OCI-LY7 (cell line): ENCODE measurements around the gene CSNK1D. TPM values are rescaled to one million over a fixed set of nuclear protein-coding genes. Genes with fewer than 3 reads are reported as not detected.
"Not testable (repeated sequence)": the region's sequence is repeated elsewhere in the genome, so short reads cannot be mapped to it uniquely, and the experiment has no call there.

Experiments used
- BruUV-seq: library from RNA; stranded (reverse); fragments of 400-500 nt; replicated peaks from 2 replicates; lab custom pipeline; 2021; lab: Mats Ljungman, UMichigan
- CTCF ChIA-PET: fragments of 300-600 bp; sonication (Branson Sonifier 250); formaldehyde crosslinking; loops from one replicate; lab custom pipeline; 2022; ENCODE audit warnings: antibody characterized with exemption; ENCODE audit not compliant: unreplicated experiment; lab: Charles Lee
- POLR2A ChIA-PET: fragments of 300-600 bp; sonication (Branson Sonifier 250); formaldehyde crosslinking; loops from one replicate; lab custom pipeline; 2022; ENCODE audit warnings: antibody characterized with exemption; lab: Charles Lee
- DNase-seq: peaks from one replicate; pipeline ENCODE4 v3.0.0-alpha.2; 2015; ENCODE audit warnings: low spot score
- H2AFZ ChIP-seq: fragments of 200-600 bp; sonication (generic), shearing (Covaris generic); 2 replicates; pipeline ENCODE4 v1.6.1; 2014; ENCODE audit warnings: mild to moderate bottlenecking, antibody characterized with exemption, low read length, moderate library complexity
- H3K27ac ChIP-seq: fragments of 200-600 bp; sonication (generic); 2 replicates; pipeline ENCODE4 v1.5.1; 2014; ENCODE audit warnings: mixed run types, low read depth, mild to moderate bottlenecking, moderate library complexity, low read length, inconsistent platforms; ENCODE audit not compliant: poor library complexity, severe bottlenecking
- H3K36me3 ChIP-seq: fragments of 200-600 bp; sonication (generic); 2 replicates; pipeline ENCODE4 v1.6.1; 2014; ENCODE audit warnings: mild to moderate bottlenecking, antibody characterized with exemption, low read length, moderate library complexity, mixed read lengths; ENCODE audit not compliant: insufficient read depth
- H3K4me1 ChIP-seq: fragments of 200-600 bp; sonication (generic); 2 replicates; pipeline ENCODE4 v1.5.1; 2014; ENCODE audit warnings: mild to moderate bottlenecking, low read length; ENCODE audit not compliant: insufficient read depth, poor library complexity, severe bottlenecking
- H3K4me2 ChIP-seq: fragments of 200-600 bp; sonication (generic); 2 replicates; pipeline ENCODE4 v1.6.1; 2014; ENCODE audit warnings: mild to moderate bottlenecking, low read length
- H3K4me3 ChIP-seq: fragments of 200-600 bp; sonication (generic); 2 replicates; pipeline ENCODE4 v1.5.1; 2014; ENCODE audit warnings: mild to moderate bottlenecking, low read depth, low read length; ENCODE audit not compliant: poor library complexity, severe bottlenecking
- H3K79me2 ChIP-seq: fragments of 200-600 bp; sonication (generic); 2 replicates; pipeline ENCODE4 v1.6.1; 2016; ENCODE audit warnings: low read depth, mild to moderate bottlenecking, low read length, moderate library complexity, mixed read lengths; ENCODE audit not compliant: insufficient read depth
- H3K9me2 ChIP-seq: fragments of 200-600 bp; sonication (generic); 2 replicates; pipeline ENCODE4 v1.6.1; 2016; ENCODE audit warnings: mild to moderate bottlenecking, low read length, mixed read lengths; ENCODE audit not compliant: insufficient read depth
- H3K9me3 ChIP-seq: fragments of 200-600 bp; sonication (generic); 2 replicates; pipeline ENCODE4 v1.6.1; 2014; ENCODE audit warnings: mild to moderate bottlenecking, mixed run types, low read length, mixed read lengths
- H4K20me1 ChIP-seq: fragments of 200-600 bp; sonication (generic); 2 replicates; pipeline ENCODE4 v1.6.1; 2014; ENCODE audit warnings: mild to moderate bottlenecking, antibody characterized with exemption, low read length, moderate library complexity, mixed read lengths; ENCODE audit not compliant: insufficient read depth
- CTCF ChIP-seq: fragments of 200-600 bp; sonication (generic); conservative IDR thresholded peaks from 2 replicates; pipeline ENCODE4 v1.5.1; 2014; ENCODE audit warnings: mild to moderate bottlenecking, antibody characterized with exemption, low read length, moderate library complexity, mixed read lengths
- EZH2phosphoT487 ChIP-seq: fragments of 200-600 bp; sonication (generic); IDR thresholded peaks from 2 replicates; pipeline ENCODE4 v1.6.1; 2018; ENCODE audit warnings: low read depth, borderline replicate concordance, mild to moderate bottlenecking, mixed run types, antibody characterized with exemption, low read length, moderate library complexity, mixed read lengths
- intact Hi-C: fragments of 100-400 bp; cut with micrococcal nuclease; formaldehyde crosslinking; loops from one replicate; pipeline ENCODE4 v1.10.0; 2022; ENCODE audit not compliant: unreplicated experiment
- total RNA-seq, 2 experiments: library from RNA; depleted of rRNA in 1 of 2; stranded (reverse); fragments of >200 nt in 1 of 2; shearing (Covaris generic) in 1 of 2; gene quantifications; 2 replicates each; pipeline ENCODE4 v1.2.3, GENCODE V29; 2014 to 2022

Gene CSNK1D
- total RNA-seq, 2 experiments from 2014 or later = 53.0 to 181 TPM

GRCh38 chr17:82263641-82264040 lies 9.9 kb downstream of the CSNK1D start:
- H3K4me2 ChIP-seq = no peak overlapping the region
- H3K79me2 ChIP-seq = peaks cover 25% of the 10 kb centered on the region
- no peaks in the 10 kb centered on the region for H3K9me2 ChIP-seq
- H3K9me3 ChIP-seq = peaks cover 11% of the 10 kb centered on the region
- ChIA-PET POLR2A (interaction anchor here (0.5 kb wide), 1 partner anchor 272 kb away, joined by 5 read pairs; no protein-coding TSS in a partner anchor), CTCF (no interaction called here)
- H3K4me3 ChIP-seq = no peak overlapping the region
- peaks cover 99% of the 10 kb centered on the region for H3K36me3 ChIP-seq
- DNase-seq = no peak
- no TSS peak for BruUV-seq
- no peaks in the 10 kb centered on the region for H3K4me1 ChIP-seq
- H4K20me1 ChIP-seq = peaks cover 8% of the 10 kb centered on the region
- H2AFZ ChIP-seq = no peak overlapping the region
- TF ChIP-seq EZH2phosphoT487 (no peak), CTCF (no peak)
- intact Hi-C loops = no loop called here
- H3K27ac ChIP-seq = no peak overlapping the region

- Histone ChIP-seq H3K9me2 (no peaks in the 10 kb centered on the region), H4K20me1 (no peaks in the 10 kb centered on the region), H3K4me2 (no peak overlapping the region), H3K27ac (no peak overlapping the region), H2AFZ (no peak overlapping the region), H3K4me3 (no peak overlapping the region), H3K36me3 (peaks cover 97% of the 10 kb centered on the region), H3K4me1 (no peaks in the 10 kb centered on the region), H3K79me2 (peaks cover 12% of the 10 kb centered on the region), H3K9me3 (peaks cover 11% of the 10 kb centered on the region)
- ChIA-PET CTCF (no interaction called here), POLR2A (interaction anchor here (0.7 kb wide), 1 partner anchor 108 kb away, joined by 3 read pairs; no protein-coding TSS in a partner anchor)
- no peak for DNase-seq
- BruUV-seq = no TSS peak
- intact Hi-C loops = no loop called here
- TF ChIP-seq CTCF (no peak), EZH2phosphoT487 (no peak)
Measured at GRCh38 chr17:82262344-82262743, 11.2 kb downstream of the CSNK1D start.

DNA sequence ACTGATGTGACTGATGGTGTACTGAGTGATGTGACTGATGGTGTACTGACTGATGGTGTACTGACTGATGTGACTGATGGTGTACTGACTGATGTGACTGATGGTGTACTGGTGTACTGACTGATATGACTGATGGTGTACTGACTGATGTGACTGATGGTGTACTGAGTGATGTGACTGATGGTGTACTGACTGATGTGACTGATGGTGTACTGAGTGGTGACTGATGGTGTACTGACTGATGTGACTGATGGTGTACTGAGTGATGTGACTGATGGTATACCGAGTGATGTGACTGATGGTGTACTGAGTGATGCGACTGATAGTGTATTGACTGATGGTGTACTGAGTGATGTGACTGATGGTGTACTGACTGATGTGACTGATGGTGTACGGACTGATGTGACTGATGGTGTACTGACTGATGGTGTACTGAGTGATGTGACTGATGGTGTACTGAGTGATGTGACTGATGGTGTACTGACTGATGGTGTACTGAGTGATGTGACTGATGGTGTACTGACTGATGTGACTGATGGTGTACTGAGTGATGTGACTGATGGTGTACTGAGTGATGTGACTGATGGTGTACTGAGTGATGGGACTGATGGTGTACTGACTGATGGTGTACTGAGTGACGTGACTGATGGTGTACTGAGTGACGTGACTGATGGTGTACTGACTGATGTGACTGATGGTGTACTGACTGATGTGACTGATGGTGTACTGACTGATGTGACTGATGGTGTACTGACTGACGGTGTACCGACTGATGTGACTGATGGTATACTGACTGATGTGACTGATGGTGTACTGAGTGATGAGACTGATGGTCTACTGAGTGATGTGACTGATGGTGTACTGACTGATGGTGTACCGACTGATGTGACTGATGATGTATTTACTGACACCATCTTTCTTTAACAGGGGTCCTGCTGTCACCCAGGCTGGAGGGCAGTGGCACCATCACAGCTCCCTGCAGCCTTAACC lies 13.2 kb downstream of the CSNK1D start:
- H3K4me3 ChIP-seq, H4K20me1 ChIP-seq, DNase-seq, H3K79me2 ChIP-seq, CTCF ChIA-PET, intact Hi-C loops, BruUV-seq, H3K4me1 ChIP-seq, H3K27ac ChIP-seq, H2AFZ ChIP-seq, H3K4me2 ChIP-seq, H3K9me2 ChIP-seq: not testable (repeated sequence)
- Histone ChIP-seq H3K9me3 (peaks cover 11% of the 10 kb centered on the region), H3K36me3 (peaks cover 98% of the 10 kb centered on the region)
- POLR2A ChIA-PET = interaction anchor here (0.7 kb wide), 1 partner anchor 64 kb away, joined by 3 read pairs; no protein-coding TSS in a partner anchor
